ENCODE measurements around the gene SRC. TPM values are rescaled to one million over a fixed set of nuclear protein-coding genes. Genes with fewer than 3 reads are reported as not detected.

Gene SRC
- total and polyA plus RNA-seq, 2 of the 8 experiments (the other 6 are each of a cell fraction or from before 2014, with no cell fraction given) = 27.6 to 28.8 TPM

- TF ChIP-seq CHD7 (IDR thresholded peaks at IDR 0.05; ENCODE audit: insufficient replicate concordance, low read length) = no peak
- TF ChIP-seq SAP30 (IDR thresholded peaks at IDR 0.05; ENCODE audit: insufficient read depth, insufficient replicate concordance, low read length) = no peak
- peak; percentile 85 for TF ChIP-seq BACH1 (IDR thresholded peaks at IDR 0.05; ENCODE audit: low read length)
- no peak for TF ChIP-seq EP300 (IDR thresholded peaks at IDR 0.05; ENCODE audit: borderline replicate concordance in 1 of 2, low read depth in 2 of 2, low read length in 2 of 2)
- TF ChIP-seq ASH2L (IDR thresholded peaks at IDR 0.05; ENCODE audit: low read length) = peak; percentile 14
- no peak for TF ChIP-seq CEBPB (IDR thresholded peaks at IDR 0.05; ENCODE audit: low read depth, low read length)
- no peak for TF ChIP-seq RNF2 (IDR thresholded peaks at IDR 0.05; ENCODE audit: borderline replicate concordance, low read depth, low read length, missing control alignments, poor library complexity, severe bottlenecking)
- TF ChIP-seq JUND (IDR thresholded peaks at IDR 0.05; ENCODE audit: low read length) = no peak
- TF ChIP-seq SUZ12 (IDR thresholded peaks at IDR 0.05; ENCODE audit: low read length) = no peak
Observed at GRCh38 chr20:37397076-37397953, 51.4 kb downstream of the SRC start (continued).

Data from H1 (cell line).